ENCODE data around the gene HSD11B1.

The HSD11B1 gene

GRCh38 chr1:209704584-209704983 lies at the start of gene HSD11B1:
TSS of gene HSD11B1 (plus strand) at chr1:209704846. CDS start at chr1:209704943, 97 bp downstream.
- DNase-seq, result no peak

GRCh38 chr1:209655411-209656231 lies 49.0 kb upstream of the HSD11B1 start:
- DNase-seq, result peak; percentile 68

- no peak for DNase-seq
Measured at GRCh38 chr1:209657140-209657879, 47.3 kb upstream of the HSD11B1 start.

GRCh38 chr1:209657918-209658317 lies 46.7 kb upstream of the HSD11B1 start:
- DNase-seq, result no peak

GRCh38 chr1:209659909-209660308 lies 44.7 kb upstream of the HSD11B1 start:
- DNase-seq, result peak; percentile 36

- no peak for DNase-seq
Measured at GRCh38 chr1:209661071-209661470, 43.6 kb upstream of the HSD11B1 start.

- no peak for DNase-seq
Measured at GRCh38 chr1:209662879-209663327, 41.7 kb upstream of the HSD11B1 start.

- no peak for DNase-seq
Measured at GRCh38 chr1:209667103-209667502, 37.5 kb upstream of the HSD11B1 start.

GRCh38 chr1:209667708-209668107 lies 36.9 kb upstream of the HSD11B1 start:
- no peak for DNase-seq

GRCh38 chr1:209670441-209671082 lies 34.1 kb upstream of the HSD11B1 start:
- DNase-seq, result no peak

- no peak for DNase-seq
Measured at GRCh38 chr1:209672705-209673630, 31.7 kb upstream of the HSD11B1 start.

- no peak for DNase-seq
Measured at GRCh38 chr1:209673631-209674417, 30.8 kb upstream of the HSD11B1 start.

GRCh38 chr1:209674957-209675564 lies 29.6 kb upstream of the HSD11B1 start, which contains the start of gene G0S2:
TSS of gene G0S2 (plus strand) at chr1:209675412. CDS start at chr1:209675685, 273 bp downstream.
- peak; percentile 96 for DNase-seq

- DNase-seq, result peak; percentile 76
Measured at GRCh38 chr1:209675565-209676154, 29.0 kb upstream of the HSD11B1 start.

- DNase-seq, result no peak
Measured at GRCh38 chr1:209678981-209679539, 25.6 kb upstream of the HSD11B1 start.

- DNase-seq, result no peak
Measured at GRCh38 chr1:209685821-209686220, 18.8 kb upstream of the HSD11B1 start.

GRCh38 chr1:209686322-209686721 lies 18.3 kb upstream of the HSD11B1 start:
- no peak for DNase-seq

GRCh38 chr1:209688746-209689234 lies 15.9 kb upstream of the HSD11B1 start:
- DNase-seq, result no peak

GRCh38 chr1:209689477-209689876 lies 15.2 kb upstream of the HSD11B1 start:
- peak; percentile 72 for DNase-seq

GRCh38 chr1:209691237-209691636 lies 13.4 kb upstream of the HSD11B1 start:
- DNase-seq, result no peak

Data from DMS53 (cell line).